ENCODE results near the gene SERPINI1. TPM values are rescaled to one million over a fixed set of nuclear protein-coding genes. Genes with fewer than 3 reads are reported as not detected.

The SERPINI1 gene
- total and polyA plus RNA-seq, 2 of the 8 experiments (the other 6 are each of a cell fraction or from before 2014, with no cell fraction given), result 5.3 to 9.9 TPM

GRCh38 chr3:167772992-167773391 lies 37.5 kb downstream of the SERPINI1 start (continued):
- TF ChIP-seq CHD7 (IDR thresholded peaks at IDR 0.05; ENCODE audit: insufficient replicate concordance, low read length), result no peak
- TF ChIP-seq SRF (IDR thresholded peaks at IDR 0.05; ENCODE audit: low read depth, low read length), result no peak
- TF ChIP-seq CEBPB (IDR thresholded peaks at IDR 0.05; ENCODE audit: low read depth, low read length), result no peak
- no peak for TF ChIP-seq EZH2 (IDR thresholded peaks at IDR 0.05; ENCODE audit: low read depth, low read length, severe bottlenecking)
- no peak for TF ChIP-seq SAP30 (IDR thresholded peaks at IDR 0.05; ENCODE audit: insufficient read depth, insufficient replicate concordance, low read length)
- TF ChIP-seq RAD21 (IDR thresholded peaks at IDR 0.05 in 1 of 2, conservative IDR thresholded peaks at IDR 0.05 in 1 of 2; ENCODE audit: low read depth in 2 of 2, low read length in 2 of 2), result no peak
- no peak for TF ChIP-seq TCF12 (IDR thresholded peaks at IDR 0.05; ENCODE audit: low read depth, low read length)
- TF ChIP-seq CBX5 (IDR thresholded peaks at IDR 0.05; ENCODE audit: low read depth, low read length), result no peak
- no peak for TF ChIP-seq ASH2L (IDR thresholded peaks at IDR 0.05; ENCODE audit: low read length)
- TF ChIP-seq RXRA (IDR thresholded peaks at IDR 0.05; ENCODE audit: insufficient read depth, low read depth, low read length), result no peak

Measured in H1 (cell line).